ENCODE results near the gene EPHB2. TPM values are rescaled to one million over a fixed set of nuclear protein-coding genes. Genes with fewer than 3 reads are reported as not detected.

Gene EPHB2
- total RNA-seq, 1 donor from 2014 or later, result 6.0 TPM

DNA sequence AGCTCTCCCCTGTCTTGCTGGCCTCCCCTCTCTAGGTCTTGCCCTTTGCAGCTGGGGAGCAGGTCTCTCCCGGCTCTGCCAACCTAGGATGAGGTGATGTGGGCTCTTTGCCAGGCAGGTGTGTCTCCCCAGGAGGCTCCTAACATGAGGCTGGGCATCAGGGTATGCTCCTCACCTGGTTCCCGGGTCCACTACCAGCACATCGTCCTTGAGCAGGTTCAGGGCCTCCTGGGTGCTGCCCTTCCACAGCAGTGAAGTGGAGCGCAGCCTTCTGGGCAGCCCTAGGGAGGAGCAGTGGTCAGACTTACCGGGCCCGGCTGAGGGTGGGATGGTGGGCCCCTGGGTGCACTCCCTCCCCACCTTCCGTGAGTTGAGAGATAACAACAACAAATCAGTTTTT lies 244.5 kb downstream of the EPHB2 start:
- DNase-seq (no peak), ATAC-seq (no peak)
- peaks cover 43% of the 10 kb centered on the region for H3K27me3 ChIP-seq

DNA sequence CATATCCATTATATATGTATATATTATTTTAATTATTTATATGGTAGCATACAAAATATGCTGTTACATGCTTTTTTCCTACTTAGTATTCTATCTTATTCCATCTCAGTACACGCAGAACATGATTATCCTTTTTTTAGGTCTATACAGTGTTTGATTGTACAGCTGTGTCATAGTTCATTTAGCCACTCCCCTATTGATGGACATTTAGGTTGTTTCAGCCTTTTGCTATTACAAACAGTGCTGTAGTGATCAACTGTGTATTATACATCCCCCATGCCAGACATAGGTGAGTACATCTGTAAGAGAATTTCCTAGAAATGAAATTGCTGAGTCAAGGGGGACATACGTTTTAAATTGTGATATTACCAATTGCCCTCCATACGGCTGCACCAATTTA lies 246.4 kb downstream of the EPHB2 start:
- intact Hi-C loops (cut with DNase I), result no loop called here
- TF ChIP-seq CTCF (IDR thresholded peaks at IDR 0.05), result no peak

More for the DNA sequence above, 244.5 kb downstream of the EPHB2 start:
- H3K9me3 ChIP-seq, result no peaks in the 10 kb centered on the region
- no peaks in the 10 kb centered on the region for H3K36me3 ChIP-seq
- H3K27ac ChIP-seq, result no peak overlapping the region
- H3K4me3 ChIP-seq, result no peak overlapping the region
- TF ChIP-seq CTCF (IDR thresholded peaks at IDR 0.05), result no peak
- intact Hi-C loops (cut with DNase I), result no loop called here
- no peaks in the 10 kb centered on the region for H3K4me1 ChIP-seq

GRCh38 chr1:22958556-22958955 lies 247.9 kb downstream of the EPHB2 start:
- intact Hi-C loops (cut with DNase I), result no loop called here
- Histone ChIP-seq H3K4me3 (no peak overlapping the region), H3K9me3 (no peaks in the 10 kb centered on the region), H3K27ac (no peak overlapping the region), H3K27me3 (peaks cover 17% of the 10 kb centered on the region), H3K36me3 (no peaks in the 10 kb centered on the region), H3K4me1 (no peaks in the 10 kb centered on the region)
- no peak for TF ChIP-seq CTCF (IDR thresholded peaks at IDR 0.05)
- no peak for DNase-seq
- no peak for ATAC-seq

More for the DNA sequence above, 246.4 kb downstream of the EPHB2 start:
- DNase-seq (no peak), ATAC-seq (no peak)
- peaks cover 32% of the 10 kb centered on the region for H3K27me3 ChIP-seq
- H3K27ac ChIP-seq, result no peak overlapping the region
- no peaks in the 10 kb centered on the region for H3K36me3 ChIP-seq
- no peak overlapping the region for H3K4me3 ChIP-seq
- no peaks in the 10 kb centered on the region for H3K9me3 ChIP-seq
- no peaks in the 10 kb centered on the region for H3K4me1 ChIP-seq

- Histone ChIP-seq H3K27me3 (peaks cover 9% of the 10 kb centered on the region), H3K4me3 (no peak overlapping the region), H3K4me1 (no peaks in the 10 kb centered on the region), H3K27ac (no peak overlapping the region), H3K36me3 (no peaks in the 10 kb centered on the region), H3K9me3 (no peaks in the 10 kb centered on the region)
- intact Hi-C loops (cut with DNase I), result no loop called here
- ATAC-seq (no peak), DNase-seq (no peak)
- TF ChIP-seq CTCF (IDR thresholded peaks at IDR 0.05), result no peak
Observed at GRCh38 chr1:22959545-22960360, 249.1 kb downstream of the EPHB2 start.

DNA sequence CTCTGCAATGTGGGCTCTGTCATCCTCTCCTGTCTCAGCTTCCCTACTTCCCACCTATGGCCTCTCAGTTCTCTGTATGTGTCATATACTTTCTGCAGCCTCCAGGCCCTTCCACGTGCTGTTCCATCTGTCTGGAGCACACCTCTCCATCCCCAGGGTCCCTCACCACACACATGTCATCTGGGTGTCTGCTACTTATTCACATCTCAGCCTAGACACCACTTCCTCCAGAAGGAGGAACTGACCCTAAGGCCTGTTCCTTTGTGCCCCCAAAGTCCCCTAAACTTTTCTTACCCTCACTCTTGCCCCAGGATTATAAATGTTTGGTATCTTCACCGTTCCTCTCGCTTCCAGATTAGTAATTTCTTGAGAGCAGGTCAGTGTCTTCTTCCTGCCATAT lies 251.9 kb downstream of the EPHB2 start:
- intact Hi-C loops (cut with DNase I), result no loop called here
- H3K4me3 ChIP-seq, result no peak overlapping the region
- no peaks in the 10 kb centered on the region for H3K36me3 ChIP-seq
- H3K27ac ChIP-seq, result no peak overlapping the region
- H3K4me1 ChIP-seq, result no peaks in the 10 kb centered on the region
- peaks cover 3% of the 10 kb centered on the region for H3K27me3 ChIP-seq
- no peak for TF ChIP-seq CTCF (IDR thresholded peaks at IDR 0.05)
- no peak for DNase-seq
- ATAC-seq, result no peak
- no peaks in the 10 kb centered on the region for H3K9me3 ChIP-seq

All from upper lobe of right lung (tissue), 1 donor.